ENCODE results near the gene B3GLCT.

DNA sequence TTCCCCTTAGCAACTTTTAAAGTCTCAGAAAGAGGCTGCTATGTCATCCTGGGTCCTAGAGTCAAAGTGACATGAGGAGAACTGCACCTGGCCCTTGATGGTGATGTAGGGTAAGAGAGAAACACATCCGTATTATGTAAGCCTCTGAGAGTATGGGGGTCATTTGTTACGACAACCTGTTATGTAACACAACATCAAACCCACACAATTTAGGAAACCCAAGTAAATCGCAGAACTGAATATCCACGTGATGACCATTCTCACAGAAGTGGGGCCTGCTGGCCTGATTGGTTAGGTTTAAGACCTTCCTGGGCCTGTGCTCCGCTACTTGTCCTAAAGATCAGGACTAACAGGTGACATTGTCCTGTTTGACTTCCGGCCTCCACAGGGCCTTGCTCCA lies 15.3 kb upstream of the B3GLCT start:
- TF ChIP-seq, protein P1, sequence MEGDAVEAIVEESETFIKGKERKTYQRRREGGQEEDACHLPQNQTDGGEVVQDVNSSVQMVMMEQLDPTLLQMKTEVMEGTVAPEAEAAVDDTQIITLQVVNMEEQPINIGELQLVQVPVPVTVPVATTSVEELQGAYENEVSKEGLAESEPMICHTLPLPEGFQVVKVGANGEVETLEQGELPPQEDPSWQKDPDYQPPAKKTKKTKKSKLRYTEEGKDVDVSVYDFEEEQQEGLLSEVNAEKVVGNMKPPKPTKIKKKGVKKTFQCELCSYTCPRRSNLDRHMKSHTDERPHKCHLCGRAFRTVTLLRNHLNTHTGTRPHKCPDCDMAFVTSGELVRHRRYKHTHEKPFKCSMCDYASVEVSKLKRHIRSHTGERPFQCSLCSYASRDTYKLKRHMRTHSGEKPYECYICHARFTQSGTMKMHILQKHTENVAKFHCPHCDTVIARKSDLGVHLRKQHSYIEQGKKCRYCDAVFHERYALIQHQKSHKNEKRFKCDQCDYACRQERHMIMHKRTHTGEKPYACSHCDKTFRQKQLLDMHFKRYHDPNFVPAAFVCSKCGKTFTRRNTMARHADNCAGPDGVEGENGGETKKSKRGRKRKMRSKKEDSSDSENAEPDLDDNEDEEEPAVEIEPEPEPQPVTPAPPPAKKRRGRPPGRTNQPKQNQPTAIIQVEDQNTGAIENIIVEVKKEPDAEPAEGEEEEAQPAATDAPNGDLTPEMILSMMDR (IDR thresholded peaks at IDR 0.05) = no peak
- no peak for TF ChIP-seq POLR2A (IDR thresholded peaks at IDR 0.05)

Data from esophagus squamous epithelium (tissue), 4 donors.